Prostate gland (tissue), 2 donors: ENCODE results near the gene LACRT. TPM values are rescaled to one million over a fixed set of nuclear protein-coding genes. Genes with fewer than 3 reads are reported as not detected.
"Not testable (repeated sequence)": the region's sequence is repeated elsewhere in the genome, so short reads cannot be mapped to it uniquely, and the experiment has no call there.

ENCODE experiments used
- DNase-seq: peaks from one replicate; pipeline ENCODE4 v3.0.0-alpha.2; 2019; ENCODE audit warnings: low spot score
- H3K27ac ChIP-seq, 2 donors: fragments of 200-600 bp; sonication (generic); 2 replicates each; pipeline ENCODE4 v1.5.1; 2017 to 2019
- H3K27me3 ChIP-seq: fragments of 200-600 bp; sonication (generic); replicated peaks from 2 replicates; pipeline ENCODE4 v1.5.1; 2019; ENCODE audit not compliant: insufficient read depth
- H3K36me3 ChIP-seq, 2 donors: fragments of 200-600 bp; sonication (generic); 1 replicate in 1 of 2; 2 replicates in 1 of 2; pipeline versions ENCODE4 v1.5.1 to v1.8.1; 2017 to 2019
- H3K4me1 ChIP-seq: fragments of 200-600 bp; sonication (generic); replicated peaks from 2 replicates; pipeline ENCODE4 v1.5.1; 2019
- H3K4me3 ChIP-seq, 2 donors: fragments of 200-600 bp; sonication (generic); 2 replicates each; pipeline ENCODE4 v1.5.1; 2017 to 2019
- H3K9me3 ChIP-seq: fragments of 200-600 bp; sonication (generic); 2 replicates; pipeline ENCODE4 v1.5.1; 2017
- CTCF ChIP-seq, 4 experiments: fragments of 200-600 bp in 2 of 4; fragments of 450-650 bp in 2 of 4; sonication (generic) in 2 of 4; IDR thresholded peaks; 1 replicate in 3 of 4; 2 replicates in 1 of 4; pipeline ENCODE4 v1.5.1; 2016 to 2019; ENCODE audit warnings: antibody characterized with exemption in 4 of 4, mild to moderate bottlenecking in 2 of 4, moderate library complexity in 2 of 4
- POLR2A ChIP-seq: fragments of 450-650 bp; IDR thresholded peaks from one replicate; pipeline ENCODE4 v1.6.1; 2016; ENCODE audit warnings: antibody characterized with exemption, mild to moderate bottlenecking
- POLR2AphosphoS5 ChIP-seq: sonication (generic); formaldehyde crosslinking; IDR thresholded peaks from one replicate; pipeline ENCODE4 v1.6.1; 2017; ENCODE audit warnings: antibody characterized with exemption
- WGBS: methylation state at CpG from one replicate; pipeline ENCODE4 v1.1.5; 2018; 5-methylcytosine and 5-hydroxymethylcytosine counted together
- intact Hi-C: fragments of 100-400 bp; cut with DNase I; formaldehyde crosslinking; loops from one replicate; pipeline ENCODE4 v1.14.2; 2022
- total RNA-seq, 2 donors: library from RNA; depleted of rRNA; stranded (reverse); fragments of >200 nt; gene quantifications; one replicate each; pipeline ENCODE4 v1.1.0, GENCODE V29; 2016

The LACRT gene
- total RNA-seq, 2 donors from 2014 or later: not detected

DNA sequence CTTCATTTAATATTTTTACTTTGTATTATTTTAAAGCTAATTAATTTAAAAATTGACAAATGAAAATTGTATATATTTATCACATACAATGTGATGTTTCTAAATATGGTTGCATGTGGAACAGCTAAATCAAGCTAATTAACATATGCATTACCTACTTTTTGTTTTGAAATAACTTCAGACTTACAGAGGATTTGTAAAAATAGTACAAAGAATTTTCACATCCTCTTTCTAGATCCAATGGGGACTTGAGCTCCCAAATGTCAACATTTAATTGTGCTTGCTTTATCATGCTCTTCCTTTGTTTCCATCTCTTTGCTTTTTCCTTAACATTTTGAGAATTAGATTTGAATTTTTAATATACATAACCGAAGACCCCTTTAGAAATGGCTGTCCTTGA, 6.9 kb upstream of the LACRT start:
- 77% methylated on average over 1 of the region's 1 CpG for WGBS
- TF ChIP-seq POLR2AphosphoS5: no peak
- TF ChIP-seq CTCF (IDR thresholded peaks at IDR 0.05): no peak
- TF ChIP-seq POLR2A: no peak
- Histone ChIP-seq H3K9me3 (no peaks in the 10 kb centered on the region), H3K36me3 (no peaks in the 10 kb centered on the region), H3K4me1 (no peaks in the 10 kb centered on the region), H3K4me3 (no peak overlapping the region), H3K27ac (no peak overlapping the region), H3K27me3 (no peaks in the 10 kb centered on the region)
- intact Hi-C loops: no loop called here
- no peak for DNase-seq

- WGBS: 71% methylated on average over 4 of the region's 4 CpGs
- Histone ChIP-seq H3K4me3 (no peak overlapping the region), H3K36me3 (no peaks in the 10 kb centered on the region), H3K27ac (no peak overlapping the region), H3K27me3 (no peaks in the 10 kb centered on the region), H3K4me1 (no peaks in the 10 kb centered on the region), H3K9me3 (no peaks in the 10 kb centered on the region)
- TF ChIP-seq POLR2AphosphoS5 (no peak), POLR2A (no peak), CTCF (IDR thresholded peaks at IDR 0.05) (no peak)
- DNase-seq: no peak
- intact Hi-C loops: no loop called here
Measured at GRCh38 chr12:54641089-54641488, 6.4 kb upstream of the LACRT start.

- DNase-seq, H3K4me1 ChIP-seq, intact Hi-C loops, H3K36me3 ChIP-seq, H3K27ac ChIP-seq, H3K4me3 ChIP-seq, H3K27me3 ChIP-seq, H3K9me3 ChIP-seq: not testable (repeated sequence)
- 92% methylated on average over 2 of the region's 2 CpGs for WGBS
Measured at GRCh38 chr12:54639112-54639511, 4.4 kb upstream of the LACRT start.

DNA sequence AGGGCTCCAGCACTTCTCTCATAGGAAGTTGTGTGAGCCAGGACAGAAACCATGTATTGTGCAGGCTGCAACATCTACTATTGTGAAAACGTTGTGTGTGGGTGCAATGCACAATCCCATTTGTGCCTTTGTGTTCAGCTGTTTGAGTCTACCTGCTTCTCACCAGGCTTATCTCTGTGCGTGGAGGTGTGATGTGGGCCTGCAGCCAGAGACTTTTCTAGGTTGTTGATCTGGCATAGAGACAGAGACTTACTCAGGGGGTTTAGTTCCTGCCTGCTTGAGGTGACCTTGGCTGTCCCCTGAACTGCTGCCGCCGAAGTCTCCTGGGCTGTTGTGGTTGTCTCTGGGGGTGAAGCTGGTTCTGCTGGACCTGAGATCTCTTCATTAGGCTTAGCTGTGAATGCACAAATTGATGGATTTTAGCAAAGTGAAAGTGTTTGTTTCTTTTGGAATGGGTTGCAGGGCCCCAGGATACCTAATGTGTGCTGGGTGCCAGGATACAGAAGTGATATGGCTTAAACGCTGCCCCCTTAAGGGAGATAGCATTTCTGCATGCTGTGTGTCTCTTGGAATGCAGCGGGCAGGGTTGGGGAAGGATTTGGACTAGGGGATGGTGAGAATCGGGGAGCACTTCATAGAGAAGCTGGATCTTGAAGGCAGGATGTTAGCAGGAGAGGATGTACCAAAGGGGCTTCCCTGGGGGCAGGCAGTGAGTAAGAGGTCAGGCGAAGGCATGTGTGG, 2.5 kb downstream of the LACRT start:
- Histone ChIP-seq H3K27me3 (no peaks in the 10 kb centered on the region), H3K9me3 (no peaks in the 10 kb centered on the region), H3K27ac (no peak overlapping the region), H3K36me3 (no peaks in the 10 kb centered on the region), H3K4me3 (no peak overlapping the region), H3K4me1 (no peaks in the 10 kb centered on the region)
- TF ChIP-seq CTCF (IDR thresholded peaks at IDR 0.05) (no peak), POLR2AphosphoS5 (no peak), POLR2A (no peak)
- no peak for DNase-seq
- intact Hi-C loops: no loop called here
- WGBS: 55% methylated on average over 8 of the region's 8 CpGs

GRCh38 chr12:54631551-54631950, 3.1 kb downstream of the LACRT start:
- no peaks in the 10 kb centered on the region for H3K4me1 ChIP-seq
- no peak overlapping the region for H3K27ac ChIP-seq
- no peak for DNase-seq
- intact Hi-C loops: no loop called here
- H3K4me3 ChIP-seq: no peak overlapping the region
- 36% methylated on average over 5 of the region's 5 CpGs for WGBS
- H3K27me3 ChIP-seq: no peaks in the 10 kb centered on the region
- H3K9me3 ChIP-seq: no peaks in the 10 kb centered on the region
- no peaks in the 10 kb centered on the region for H3K36me3 ChIP-seq
- TF ChIP-seq POLR2AphosphoS5 (no peak), POLR2A (no peak), CTCF (IDR thresholded peaks at IDR 0.05) (no peak)
